ENCODE results near the gene CECR2.
"Not testable (repeated sequence)": the region's sequence is repeated elsewhere in the genome, so short reads cannot be mapped to it uniquely, and the experiment has no call there.

CECR2 gene

DNA sequence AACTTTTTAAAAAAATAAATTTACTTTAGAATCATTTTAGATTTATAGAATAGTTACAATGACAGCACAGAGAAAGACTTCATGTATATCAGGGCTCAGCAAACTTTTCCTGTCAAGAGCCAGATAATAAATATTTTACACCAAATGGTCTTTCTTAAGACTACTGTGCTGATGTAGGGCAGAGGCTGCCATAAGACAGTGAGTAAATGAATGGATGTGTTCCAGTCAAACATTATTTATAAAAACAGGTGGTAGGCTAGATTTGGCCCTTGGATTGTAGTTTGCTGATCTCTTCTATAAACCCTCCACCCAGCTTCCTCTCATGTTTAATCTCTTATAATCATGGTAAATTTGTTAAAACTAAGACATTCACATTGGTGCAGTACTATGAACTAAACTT lies 33.0 kb downstream of the CECR2 start:
- no peak for DNase-seq (ENCODE audit: low read depth)

DNA sequence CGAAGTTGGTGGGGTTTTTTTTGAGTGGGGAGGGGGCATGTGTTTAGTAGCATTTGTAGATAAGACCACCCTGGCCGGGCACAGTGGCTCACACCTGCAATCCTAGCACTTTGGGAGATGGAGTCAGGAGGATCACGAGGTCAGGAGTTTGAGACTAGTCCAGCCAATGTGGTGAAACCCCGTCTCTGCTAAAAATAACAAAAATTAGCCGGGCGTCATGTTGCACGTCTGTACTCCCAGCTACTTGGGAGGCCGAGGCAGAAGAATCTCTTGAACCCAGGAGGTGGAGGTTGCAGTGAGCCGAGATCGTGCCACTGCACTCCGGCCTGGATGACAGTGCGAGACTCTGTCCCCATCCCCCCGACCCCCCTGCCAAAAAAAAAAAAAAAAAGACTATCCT lies 34.6 kb downstream of the CECR2 start:
- DNase-seq (ENCODE audit: low read depth) = no peak

DNA sequence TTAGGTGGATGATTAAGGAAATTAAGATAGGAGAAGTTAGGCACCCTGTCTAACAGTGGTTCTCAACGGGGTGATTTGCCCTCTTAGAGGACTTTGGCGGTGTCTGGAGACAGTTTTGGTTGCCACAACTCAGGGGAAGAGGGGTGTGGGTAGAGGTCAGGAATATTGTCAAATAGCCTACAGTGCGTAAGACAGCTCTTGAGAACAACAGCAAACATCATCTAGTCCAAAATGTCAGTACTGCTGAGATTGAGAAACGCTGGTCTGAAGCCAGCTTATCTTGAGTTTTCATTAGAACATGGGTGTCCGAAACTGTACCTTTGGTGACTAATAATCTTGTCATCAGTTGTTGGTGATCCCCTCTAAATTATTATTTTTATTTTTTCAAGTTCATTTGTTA lies 38.4 kb downstream of the CECR2 start:
- no peak for DNase-seq (ENCODE audit: low read depth)

DNA sequence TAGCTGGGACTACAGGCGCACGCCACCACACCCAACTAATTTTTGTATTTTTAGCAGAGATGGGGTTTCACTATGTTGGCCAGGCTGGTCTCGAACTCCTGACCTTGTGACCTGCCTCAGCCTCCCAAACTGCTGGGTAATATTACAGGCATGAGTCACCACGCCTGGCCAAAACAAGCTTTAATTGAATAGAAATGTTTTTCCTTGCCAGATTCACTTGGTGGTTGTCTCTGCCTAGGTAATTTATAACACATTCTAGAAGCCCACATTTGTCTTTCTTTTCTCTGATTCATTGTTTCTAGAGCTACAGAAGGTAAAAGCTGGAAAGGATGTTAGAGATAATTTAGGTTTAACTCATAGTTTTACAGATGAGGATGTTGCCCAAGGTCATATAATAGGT lies 41.3 kb downstream of the CECR2 start:
- DNase-seq (ENCODE audit: low read depth) = no peak

DNA sequence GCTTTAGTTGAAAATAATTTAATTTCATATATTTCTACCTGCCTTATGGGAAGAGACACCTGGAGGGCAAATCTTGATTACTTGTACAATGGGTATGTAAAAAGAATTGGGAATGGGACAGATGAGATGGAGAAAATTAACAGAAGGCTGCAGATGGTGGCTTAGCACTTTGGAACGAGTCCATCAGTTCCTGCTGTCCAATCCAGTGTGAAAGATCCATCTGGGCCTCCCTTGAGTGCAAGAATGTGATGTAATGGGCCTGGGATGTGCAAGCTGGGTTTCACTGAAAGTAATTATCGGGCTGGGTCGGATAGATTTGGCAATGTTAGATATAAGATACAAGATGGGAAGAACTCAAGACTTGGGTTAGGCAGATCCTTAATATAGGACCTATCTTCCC lies 42.0 kb downstream of the CECR2 start:
- DNase-seq (ENCODE audit: low read depth) = no peak

DNA sequence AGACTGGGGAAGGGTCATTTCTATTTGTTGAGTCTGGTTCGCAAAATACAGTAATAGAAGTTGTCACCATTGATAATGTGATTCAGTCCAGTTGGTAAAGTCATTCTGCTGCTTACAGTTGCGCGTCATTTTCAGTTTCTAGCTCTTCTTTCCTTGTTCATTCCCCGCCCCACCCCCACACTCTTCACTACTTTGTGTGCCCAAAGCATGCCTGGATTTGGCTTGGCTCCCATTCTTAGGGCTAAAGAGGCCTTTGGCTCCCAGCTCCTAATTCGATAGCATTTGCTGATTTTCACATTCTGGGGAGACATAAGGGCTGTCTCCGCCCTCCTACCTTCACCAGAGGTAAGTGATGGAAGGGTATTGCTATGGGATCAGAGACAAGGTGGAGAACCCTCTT lies 43.0 kb downstream of the CECR2 start:
- DNase-seq (ENCODE audit: low read depth) = no peak

DNA sequence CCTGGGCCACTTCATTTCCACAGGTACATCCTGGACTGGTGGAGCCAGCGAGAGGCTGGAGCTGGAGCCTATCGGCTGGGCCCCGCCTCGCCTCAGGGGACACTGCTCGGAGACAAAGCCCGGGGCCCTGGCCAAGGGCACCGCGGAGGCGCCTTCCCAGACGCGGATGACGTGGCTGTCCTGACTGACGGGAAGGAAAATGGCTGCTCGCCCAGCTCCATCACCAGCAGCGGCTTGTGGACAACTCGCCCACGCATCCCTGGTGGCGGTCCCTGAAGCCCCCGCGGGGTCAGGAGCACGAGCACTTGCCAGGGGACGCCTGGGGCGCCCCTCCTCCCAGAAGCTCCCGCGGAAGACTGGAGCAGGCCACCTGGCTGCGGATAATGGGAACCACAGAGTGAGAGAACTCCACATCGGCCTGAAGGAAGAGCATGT lies 49.6 kb downstream of the CECR2 start:
- DNase-seq (ENCODE audit: low read depth) = no peak

DNA sequence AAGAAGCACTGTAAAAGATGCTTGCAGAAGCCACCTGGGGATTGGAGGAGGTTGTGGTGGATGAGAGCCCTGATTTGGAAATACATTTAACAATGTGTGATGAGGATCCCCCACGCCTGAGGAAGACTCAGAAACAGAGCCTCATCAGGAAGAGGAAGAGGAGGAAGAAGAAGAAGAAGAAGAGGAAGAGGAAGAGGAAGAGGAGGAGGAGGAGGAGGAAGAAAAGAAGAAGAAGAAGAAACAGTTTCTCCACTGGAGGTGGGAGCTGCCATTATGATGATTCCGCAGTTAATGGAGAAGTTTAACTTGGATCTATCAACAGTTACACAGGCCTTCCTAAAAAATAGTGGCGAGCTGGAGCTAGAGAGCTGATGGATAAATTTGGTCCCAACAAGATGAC lies 50.1 kb downstream of the CECR2 start:
- no peak for DNase-seq (ENCODE audit: low read depth)

DNA sequence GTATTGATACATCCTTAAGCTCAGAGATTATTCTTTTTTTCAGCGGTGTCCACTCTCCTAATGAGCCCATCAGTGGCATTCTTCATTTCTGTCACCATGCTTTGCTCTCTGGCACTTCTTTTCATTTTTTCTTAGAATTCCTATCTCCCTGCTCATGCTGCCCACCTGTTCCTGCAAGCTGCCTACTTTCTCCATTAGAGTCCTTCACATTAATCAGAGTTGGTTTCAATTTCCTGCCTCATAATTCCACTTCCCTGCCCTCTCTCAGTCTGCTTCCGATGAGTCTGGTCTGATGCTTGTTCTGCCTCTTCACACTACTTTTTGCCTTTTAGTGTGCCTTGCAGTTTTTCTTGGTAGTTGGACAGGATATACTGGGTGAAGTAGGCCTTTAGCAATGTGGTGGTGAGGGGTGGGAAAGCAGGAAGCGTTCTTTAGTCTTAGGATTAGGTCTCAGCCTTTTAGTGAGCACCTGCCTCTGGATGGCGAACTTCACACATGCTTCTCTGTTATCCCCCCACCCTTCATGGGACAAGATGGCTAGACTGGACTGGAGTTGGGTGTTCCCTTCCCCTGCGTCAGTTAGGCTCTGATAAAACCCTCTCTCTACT lies 53.6 kb downstream of the CECR2 start:
- no peak for DNase-seq (ENCODE audit: low read depth)

DNA sequence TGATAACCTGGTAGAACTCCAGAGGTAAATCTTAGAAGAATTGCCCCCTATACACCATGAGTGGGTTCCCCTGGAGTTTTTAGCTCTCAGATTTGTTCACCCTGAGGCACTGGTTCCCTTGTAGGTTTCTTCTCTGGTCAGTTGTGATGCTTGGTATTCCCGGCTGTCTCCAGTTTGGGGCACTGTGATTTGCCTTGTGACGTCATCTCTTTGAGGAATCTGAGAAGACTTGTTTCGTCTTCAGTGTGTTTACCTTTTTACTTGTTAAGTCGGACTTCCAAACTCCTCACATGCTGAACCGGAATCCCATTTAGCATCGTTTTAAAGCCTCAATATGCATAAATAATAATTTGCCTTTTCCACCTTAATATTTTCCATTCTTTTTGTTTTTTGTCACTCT lies 54.4 kb downstream of the CECR2 start:
- no peak for DNase-seq (ENCODE audit: low read depth)

DNA sequence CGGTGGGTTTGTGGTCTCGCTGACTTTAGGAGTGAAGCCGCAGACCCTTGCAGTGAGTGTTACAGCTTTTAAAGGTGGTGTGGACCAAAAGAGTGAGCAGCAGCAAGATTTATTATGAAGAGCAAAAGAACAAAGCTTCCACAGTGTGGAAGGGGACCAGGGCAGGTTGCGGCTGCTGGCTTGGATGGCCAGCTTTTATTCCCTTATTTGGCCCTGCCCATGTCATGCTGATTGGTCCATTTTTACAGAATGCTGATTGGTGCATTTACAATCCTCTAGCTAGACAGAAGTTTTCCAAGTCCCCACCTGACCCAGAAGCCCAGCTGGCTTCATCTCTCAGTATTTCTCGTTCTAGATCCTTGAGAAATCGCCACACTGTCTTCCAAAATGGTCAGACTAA lies 58.3 kb downstream of the CECR2 start:
- not testable (repeated sequence) for DNase-seq (ENCODE audit: low read depth)

DNA sequence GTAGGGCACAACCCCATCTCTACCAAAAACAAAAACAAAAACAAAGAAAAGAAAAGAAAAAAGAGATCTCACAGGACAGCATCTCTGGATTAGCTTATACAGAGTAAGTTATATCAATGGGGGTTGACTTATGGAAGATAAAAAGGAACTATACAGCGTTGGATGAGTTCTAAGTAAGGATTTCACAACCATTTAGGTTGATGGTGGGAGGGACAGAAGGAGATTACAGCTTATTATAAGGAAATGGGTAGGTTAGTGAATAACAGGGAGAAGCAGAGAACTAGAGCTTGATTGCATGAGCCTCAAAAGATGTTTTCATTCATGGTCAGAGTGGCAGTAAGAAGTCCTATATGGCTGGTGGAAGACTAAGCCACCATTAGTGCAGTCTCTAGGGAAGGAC lies 60.3 kb downstream of the CECR2 start:
- DNase-seq (ENCODE audit: low read depth) = no peak

DNA sequence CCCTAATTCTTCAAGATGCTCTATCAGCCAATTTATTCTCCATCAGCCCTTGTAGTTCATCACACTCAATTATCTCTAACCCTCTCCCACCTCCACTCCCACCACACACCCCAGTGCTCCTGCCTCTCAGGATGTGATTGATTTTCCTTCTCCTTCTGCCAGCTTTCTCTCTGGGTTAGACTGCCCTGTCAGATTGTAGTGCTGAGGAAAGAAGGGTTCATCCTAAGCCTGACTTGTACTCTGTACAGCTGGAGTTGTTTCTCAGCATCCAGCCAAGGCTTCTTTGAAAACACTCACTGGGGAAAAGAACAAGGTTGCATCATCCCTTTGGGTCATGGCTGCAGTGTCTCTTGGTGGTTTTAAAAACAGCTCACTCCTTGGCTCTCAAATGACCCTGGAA lies 61.2 kb downstream of the CECR2 start:
- no peak for DNase-seq (ENCODE audit: low read depth)

DNA sequence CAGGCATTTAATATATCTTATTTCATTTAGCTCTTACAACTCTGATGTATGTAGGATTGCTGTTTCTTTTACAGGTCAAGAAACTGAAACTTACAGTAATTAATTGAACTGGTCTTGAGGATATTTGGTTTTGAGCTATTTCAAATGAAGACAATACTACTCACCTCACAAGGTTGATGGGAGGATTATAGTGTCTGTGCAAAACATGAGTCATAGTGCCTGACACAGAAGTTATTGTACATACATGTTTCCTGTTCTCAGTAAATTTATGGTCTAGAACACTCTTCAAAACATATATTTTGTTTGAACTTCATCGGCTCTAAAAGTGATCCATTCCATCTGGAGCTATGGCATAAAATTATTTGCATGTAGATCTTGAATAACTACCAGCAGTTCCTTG lies 61.9 kb downstream of the CECR2 start:
- DNase-seq (ENCODE audit: low read depth) = no peak

DNA sequence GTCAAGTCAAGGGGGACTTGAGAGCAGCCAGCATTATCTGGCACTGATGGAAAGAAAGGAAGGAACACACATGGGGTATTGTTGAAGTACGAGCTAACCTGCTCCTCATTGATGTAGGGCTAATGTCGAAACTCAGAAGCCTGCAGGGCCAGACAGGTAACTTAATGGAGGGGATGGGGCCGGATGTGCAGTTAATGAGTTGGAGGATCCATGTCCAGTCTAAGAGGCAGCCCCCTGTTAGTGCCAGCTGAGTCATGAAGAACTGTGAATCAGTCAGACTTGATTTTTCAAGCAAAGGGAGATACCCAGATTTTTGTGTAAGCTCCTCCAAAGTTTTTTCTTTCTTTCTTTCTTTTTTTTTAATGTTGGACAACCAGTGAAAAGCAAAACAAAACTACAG lies 65.6 kb downstream of the CECR2 start:
- DNase-seq (ENCODE audit: low read depth) = no peak

DNA sequence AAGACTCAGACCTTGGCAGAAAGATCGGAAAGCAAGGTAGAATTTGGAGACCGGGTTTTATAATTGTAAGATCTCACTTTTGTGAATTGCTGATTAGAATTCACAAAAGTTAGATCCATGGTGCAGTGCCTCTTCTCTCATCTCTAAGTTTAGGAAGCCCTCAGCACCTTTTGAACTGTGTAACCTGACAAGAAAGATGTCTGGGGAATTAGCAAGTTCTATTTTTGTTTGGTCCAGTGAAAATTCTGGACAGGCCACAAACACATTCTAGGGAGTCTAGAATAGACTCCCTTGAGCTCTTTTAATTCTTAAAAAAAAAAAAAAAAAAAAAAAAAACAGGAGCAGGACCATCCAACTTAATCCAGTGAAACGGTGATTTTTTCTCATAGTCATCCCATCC lies 66.1 kb downstream of the CECR2 start:
- no peak for DNase-seq (ENCODE audit: low read depth)

DNA sequence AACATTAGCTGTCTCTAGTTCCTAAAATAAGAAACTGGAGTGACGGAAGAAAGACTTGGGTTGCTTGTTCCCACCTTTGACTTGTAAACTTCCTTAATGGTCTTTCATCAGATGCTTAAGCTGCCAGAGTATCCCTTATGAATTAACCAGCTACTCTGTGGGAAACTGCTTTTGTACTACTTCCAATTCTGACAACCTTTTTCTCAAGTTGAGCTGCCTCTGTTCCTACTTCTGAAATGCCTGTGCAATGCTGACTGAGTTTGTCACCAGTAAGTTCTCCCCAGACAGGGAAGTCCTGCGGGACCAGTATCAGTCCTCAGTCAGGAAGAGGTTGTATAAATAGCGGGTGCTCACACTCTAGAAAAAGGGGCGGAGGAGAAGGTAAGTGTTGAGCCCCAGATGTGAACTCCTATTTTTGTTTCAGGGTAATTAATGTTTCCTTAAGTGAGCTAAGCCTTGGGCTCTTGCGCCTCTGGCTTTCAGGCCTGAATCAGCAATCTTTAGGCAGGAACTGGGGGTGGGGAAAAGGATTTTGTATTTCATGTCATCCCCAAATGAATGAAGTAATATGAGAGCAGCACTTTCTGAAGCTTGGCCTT lies 67.2 kb downstream of the CECR2 start:
- no peak for DNase-seq (ENCODE audit: low read depth)

DNA sequence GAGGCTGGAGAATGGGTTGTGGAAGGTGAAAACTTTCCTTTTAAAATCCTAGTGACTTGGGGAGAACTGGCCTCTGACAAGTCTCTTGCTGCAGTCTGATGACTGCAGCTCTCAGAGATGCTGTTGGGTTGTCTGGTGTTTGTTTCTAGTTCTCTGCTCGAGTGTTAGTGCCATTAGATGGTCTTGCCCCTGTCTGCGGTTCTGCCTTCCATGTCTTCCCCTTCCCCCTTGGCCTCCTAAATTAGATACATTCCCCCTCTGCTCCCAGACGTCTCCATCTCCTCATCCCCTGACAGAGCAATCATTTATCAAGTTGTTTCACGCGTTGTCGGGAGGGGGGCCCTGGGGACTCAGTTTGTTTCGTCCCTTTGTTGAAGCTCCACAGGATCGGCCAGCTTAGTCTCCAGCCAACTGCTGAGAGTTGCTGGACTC lies 67.7 kb downstream of the CECR2 start:
- DNase-seq (ENCODE audit: low read depth) = no peak

DNA sequence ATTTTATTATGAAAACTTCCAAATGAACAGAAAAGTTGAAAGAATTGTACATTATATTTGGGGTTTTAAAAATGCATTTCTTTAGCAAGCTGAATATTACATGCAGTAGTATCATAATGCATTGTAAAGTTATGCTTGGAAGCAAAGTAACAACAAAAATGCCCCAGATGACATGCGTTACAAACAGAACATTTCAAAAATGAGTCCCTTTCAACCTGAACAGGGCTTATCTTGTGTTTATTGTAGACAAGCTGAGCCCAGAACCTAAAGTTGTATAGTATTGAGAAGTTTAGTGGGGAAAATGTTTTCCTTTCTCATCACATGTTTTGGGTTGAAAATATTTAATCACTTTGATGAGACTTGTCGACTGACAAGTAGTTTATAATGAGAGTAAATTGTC lies 68.8 kb downstream of the CECR2 start:
- no peak for DNase-seq (ENCODE audit: low read depth)

DNA sequence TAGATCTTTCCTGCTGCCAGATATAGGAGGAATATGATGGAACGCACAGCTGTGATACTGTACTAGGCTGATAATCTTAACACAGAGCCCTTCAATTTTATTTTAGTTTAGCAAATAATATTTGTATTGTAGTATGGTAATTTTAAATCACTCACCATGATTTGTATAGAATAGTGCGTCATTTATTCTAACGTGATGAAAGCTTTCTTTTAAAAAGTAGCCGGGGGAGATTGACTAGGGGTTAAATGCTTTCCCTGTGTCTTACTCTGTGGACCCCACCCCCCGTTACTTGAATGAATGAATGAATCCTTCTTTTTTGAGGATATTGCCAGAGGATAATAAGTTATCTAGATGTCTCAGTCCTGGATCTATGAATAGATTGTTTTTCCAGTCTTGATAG lies 72.1 kb downstream of the CECR2 start:
- no peak for DNase-seq (ENCODE audit: low read depth)

DNA sequence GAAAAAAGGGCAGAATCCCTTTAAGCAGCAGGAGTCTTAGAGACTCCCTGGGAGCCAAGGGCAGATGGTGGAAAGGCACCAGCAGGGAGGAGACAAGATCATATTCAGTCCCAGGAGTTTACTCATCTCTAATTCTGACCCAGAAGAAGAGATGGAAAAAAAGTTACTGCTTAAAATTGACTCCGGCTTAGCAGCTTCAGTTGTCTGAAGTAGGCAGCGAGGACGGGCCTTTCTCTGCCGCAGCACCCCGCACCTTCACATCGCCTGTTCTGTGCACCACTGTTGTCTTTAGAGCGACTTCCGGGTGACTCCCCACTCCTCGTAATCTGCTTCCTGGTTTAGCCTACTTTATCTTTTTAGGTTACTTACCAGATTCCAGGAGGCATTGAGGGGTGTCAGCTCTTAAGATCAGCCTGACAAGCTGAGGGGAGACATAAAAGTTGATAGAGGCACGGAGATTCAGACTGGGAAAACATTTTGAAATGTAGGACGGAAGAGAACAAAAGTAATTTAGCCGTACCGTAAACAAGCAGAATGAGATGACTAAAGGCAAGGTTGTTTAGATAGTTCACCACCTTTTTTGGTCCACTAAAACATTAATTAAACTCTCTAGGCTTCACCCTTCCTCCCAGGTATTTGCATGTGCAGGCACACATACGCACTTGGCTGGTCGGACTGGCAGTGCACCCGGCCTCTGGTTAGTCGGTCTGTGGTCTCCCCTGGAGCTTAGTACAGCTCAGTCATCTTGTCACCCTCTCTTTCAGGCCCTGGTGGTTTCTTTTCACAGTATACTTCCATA lies 74.3 kb downstream of the CECR2 start:
- no peak for DNase-seq (ENCODE audit: low read depth)

DNA sequence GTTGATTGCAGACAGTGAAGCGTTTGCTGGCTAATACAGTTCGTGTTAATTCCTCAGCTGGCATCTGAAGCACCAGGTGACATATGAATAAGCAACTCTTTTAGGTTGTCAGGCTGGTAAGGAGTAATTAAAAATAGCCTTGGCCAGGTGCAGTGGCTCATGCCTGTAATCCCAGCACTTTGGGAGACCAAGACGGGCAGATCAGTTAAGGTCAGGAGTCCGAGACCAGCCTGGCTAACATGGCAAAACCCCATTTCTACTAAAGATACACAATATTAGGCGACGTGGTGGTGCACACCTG lies 74.9 kb downstream of the CECR2 start:
- no peak for DNase-seq (ENCODE audit: low read depth)

DNA sequence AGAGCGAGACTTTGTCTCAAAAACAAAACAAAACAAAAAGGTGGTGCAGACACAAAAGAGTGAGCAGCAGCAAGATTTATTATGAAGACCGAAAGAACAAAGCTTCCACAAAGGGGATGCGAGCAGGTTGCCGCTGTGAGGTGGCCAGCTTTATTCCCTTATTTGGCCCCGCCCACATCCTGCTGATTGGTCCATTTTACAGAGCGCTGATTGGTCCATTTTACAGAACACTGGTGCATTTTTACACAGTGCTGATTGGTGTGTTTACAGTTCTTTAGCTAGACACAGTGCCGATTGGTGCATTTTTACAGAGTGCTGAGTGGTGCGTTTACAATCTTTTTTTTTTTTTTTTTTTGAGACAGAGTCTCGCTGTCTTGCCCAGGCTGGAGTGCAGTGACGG lies 77.4 kb downstream of the CECR2 start:
- DNase-seq (ENCODE audit: low read depth) = no peak

DNA sequence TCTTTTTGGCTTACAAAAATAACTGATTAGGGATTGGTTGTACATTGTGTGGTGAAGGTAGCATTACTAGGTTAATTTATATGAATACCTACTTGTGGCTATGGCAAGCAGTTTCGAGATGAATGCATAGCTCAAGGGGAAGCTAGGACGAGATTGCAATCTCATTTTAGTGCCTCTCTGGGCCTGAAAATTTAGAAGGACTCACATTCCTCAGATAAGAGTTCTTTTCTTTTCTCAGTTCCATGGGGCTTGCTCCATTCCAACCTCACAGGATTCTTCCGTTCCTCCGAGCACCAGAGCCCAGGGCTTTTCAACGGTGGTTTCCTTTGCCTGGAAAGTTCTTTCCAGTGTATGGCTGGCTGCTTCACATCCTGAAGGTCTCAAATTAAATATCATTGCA lies 82.1 kb downstream of the CECR2 start:
- DNase-seq (ENCODE audit: low read depth) = no peak
